Activated CD8-positive, alpha-beta memory T cell treated with anti-CD3 and anti-CD28 coated beads, Interleukin-2, amount 10 ng/mL, durations not matched to agents 7 days and 5 days (primary cell): Measurements from ENCODE around the gene UBE2O. TPM values are rescaled to one million over a fixed set of nuclear protein-coding genes. Genes with fewer than 3 reads are reported as not detected.

Experiments
- ATAC-seq: fragments of 150-1000 bp; cut with Tn5 transposase; one replicate; pipeline ENCODE4 v1.10.0; 2021; ENCODE audit warnings: moderate library complexity
- CTCF ChIA-PET: fragments of 350-600 bp; sonication (Branson Sonifier 250); formaldehyde crosslinking; loops from one replicate; lab custom pipeline; 2021; ENCODE audit warnings: antibody characterized with exemption; lab: Charles Lee
- DNase-seq: peaks from one replicate; pipeline ENCODE4 v3.0.0-alpha.2; 2020
- H3K27ac Mint-ChIP-seq: one replicate; pipeline ENCODE4 v1.8.0; 2021; ENCODE audit warnings: mild to moderate bottlenecking, mixed read lengths
- H3K27me3 Mint-ChIP-seq: one replicate; pipeline ENCODE4 v1.8.0; 2021; ENCODE audit warnings: mixed read lengths
- H3K36me3 Mint-ChIP-seq: one replicate; pipeline ENCODE4 v1.8.0; 2021; ENCODE audit warnings: mild to moderate bottlenecking, mixed read lengths
- H3K4me1 Mint-ChIP-seq: one replicate; pipeline ENCODE4 v1.8.0; 2021; ENCODE audit warnings: mixed read lengths
- H3K4me3 Mint-ChIP-seq: one replicate; pipeline ENCODE4 v1.8.0; 2021; ENCODE audit warnings: mild to moderate bottlenecking, moderate library complexity, mixed read lengths
- H3K9me3 Mint-ChIP-seq: one replicate; pipeline ENCODE4 v1.8.0; 2022; ENCODE audit warnings: low read depth, mixed read lengths
- total RNA-seq, 2 experiments: library from RNA; stranded (reverse); gene quantifications; one replicate each; pipeline ENCODE4 v1.2.3, GENCODE V29; 2021

UBE2O gene
- total RNA-seq, 2 experiments from 2014 or later, result 30.2 to 34.7 TPM

GRCh38 chr17:76451506-76451905 lies 1.4 kb downstream of the UBE2O start:
- CTCF ChIA-PET, result interaction anchor here (1.1 to 4.0 kb wide), 7 partner anchors 12 to 71 kb away, joined by 3 to 15 read pairs (median 12); no protein-coding TSS in a partner anchor
- Mint-ChIP-seq H3K4me1 (peaks cover 46% of the 10 kb centered on the region), H3K27ac (no peak overlapping the region), H3K9me3 (no peaks in the 10 kb centered on the region), H3K4me3 (peak overlapping the region; percentile 86), H3K27me3 (peaks cover 3% of the 10 kb centered on the region), H3K36me3 (no peaks in the 10 kb centered on the region)
- no peak for DNase-seq
- no peak for ATAC-seq

- CTCF ChIA-PET, result interaction anchor here (1.5 to 3.7 kb wide), 3 partner anchors 9 to 41 kb away, joined by 3 to 12 read pairs (median 7); no protein-coding TSS in a partner anchor
- H3K4me1 Mint-ChIP-seq, result peaks cover 67% of the 10 kb centered on the region
- DNase-seq (no peak), ATAC-seq (no peak)
- no peaks in the 10 kb centered on the region for H3K27me3 Mint-ChIP-seq
- H3K36me3 Mint-ChIP-seq, result no peaks in the 10 kb centered on the region
- no peak overlapping the region for H3K4me3 Mint-ChIP-seq
- H3K9me3 Mint-ChIP-seq, result no peaks in the 10 kb centered on the region
- H3K27ac Mint-ChIP-seq, result no peak overlapping the region
Measured at GRCh38 chr17:76449126-76449525, 3.8 kb downstream of the UBE2O start.

- Mint-ChIP-seq H3K4me3 (no peak overlapping the region), H3K9me3 (no peaks in the 10 kb centered on the region), H3K4me1 (peaks cover 72% of the 10 kb centered on the region), H3K27ac (no peak overlapping the region), H3K27me3 (no peaks in the 10 kb centered on the region), H3K36me3 (no peaks in the 10 kb centered on the region)
- DNase-seq (no peak), ATAC-seq (no peak)
- CTCF ChIA-PET, result interaction anchor here (1.5 to 3.7 kb wide), 3 partner anchors 9 to 40 kb away, joined by 3 to 12 read pairs (median 7); no protein-coding TSS in a partner anchor
Measured at GRCh38 chr17:76447931-76448652, 4.9 kb downstream of the UBE2O start.

DNA sequence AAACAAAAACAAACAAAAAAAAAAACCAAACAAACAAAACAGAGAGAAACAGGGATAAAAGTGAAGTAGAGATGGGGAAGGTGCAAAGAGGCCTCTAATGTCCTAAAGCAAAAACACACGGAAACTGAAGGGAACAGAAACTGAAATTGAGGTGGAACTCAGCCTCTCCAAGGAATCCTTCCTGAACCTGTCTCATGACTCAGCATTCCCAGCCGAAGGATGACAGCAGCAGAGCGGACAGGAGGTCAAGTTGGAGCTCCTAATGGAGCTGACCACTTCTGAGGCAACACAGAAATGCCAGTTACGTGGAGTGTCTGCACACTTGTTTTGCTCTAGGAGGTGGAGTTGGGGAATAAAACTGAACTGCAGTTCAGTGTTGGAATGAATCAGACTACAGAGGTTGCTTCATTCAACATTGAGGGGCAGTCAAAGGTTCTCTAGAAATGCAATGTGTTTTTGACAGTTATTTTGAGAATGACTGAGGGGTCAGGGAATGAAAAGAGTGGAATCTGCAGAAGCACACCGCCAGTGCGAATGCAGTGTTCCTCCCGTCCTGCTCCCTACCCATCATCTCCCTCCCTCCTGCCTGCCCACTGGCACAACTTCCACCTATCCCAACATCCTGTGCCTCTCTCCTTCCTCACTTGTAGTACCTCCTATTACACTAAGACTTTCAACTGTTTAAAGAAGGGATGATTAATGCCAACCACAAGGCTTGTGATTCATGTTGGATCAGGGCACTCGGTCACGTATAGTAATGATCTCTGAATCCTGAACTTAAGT lies 6.3 kb downstream of the UBE2O start:
- Mint-ChIP-seq H3K36me3 (no peaks in the 10 kb centered on the region), H3K9me3 (no peaks in the 10 kb centered on the region), H3K4me3 (no peak overlapping the region), H3K27me3 (no peaks in the 10 kb centered on the region), H3K27ac (no peak overlapping the region), H3K4me1 (peaks cover 80% of the 10 kb centered on the region)
- CTCF ChIA-PET, result interaction anchor here (0.8 kb wide), 1 partner anchor 38 kb away, joined by 3 read pairs; no protein-coding TSS in a partner anchor
- DNase-seq, result no peak
- ATAC-seq, result no peak

GRCh38 chr17:76445697-76446448 lies 7.1 kb downstream of the UBE2O start:
- H3K36me3 Mint-ChIP-seq, result no peaks in the 10 kb centered on the region
- no peak for DNase-seq
- CTCF ChIA-PET, result interaction anchor here (0.7 to 1.2 kb wide), 3 partner anchors 13 to 179 kb away, joined by 3 read pairs; no protein-coding TSS in a partner anchor
- H3K9me3 Mint-ChIP-seq, result no peaks in the 10 kb centered on the region
- H3K4me1 Mint-ChIP-seq, result peaks cover 78% of the 10 kb centered on the region
- H3K4me3 Mint-ChIP-seq, result no peak overlapping the region
- no peak overlapping the region for H3K27ac Mint-ChIP-seq
- H3K27me3 Mint-ChIP-seq, result no peaks in the 10 kb centered on the region
- no peak for ATAC-seq

DNA sequence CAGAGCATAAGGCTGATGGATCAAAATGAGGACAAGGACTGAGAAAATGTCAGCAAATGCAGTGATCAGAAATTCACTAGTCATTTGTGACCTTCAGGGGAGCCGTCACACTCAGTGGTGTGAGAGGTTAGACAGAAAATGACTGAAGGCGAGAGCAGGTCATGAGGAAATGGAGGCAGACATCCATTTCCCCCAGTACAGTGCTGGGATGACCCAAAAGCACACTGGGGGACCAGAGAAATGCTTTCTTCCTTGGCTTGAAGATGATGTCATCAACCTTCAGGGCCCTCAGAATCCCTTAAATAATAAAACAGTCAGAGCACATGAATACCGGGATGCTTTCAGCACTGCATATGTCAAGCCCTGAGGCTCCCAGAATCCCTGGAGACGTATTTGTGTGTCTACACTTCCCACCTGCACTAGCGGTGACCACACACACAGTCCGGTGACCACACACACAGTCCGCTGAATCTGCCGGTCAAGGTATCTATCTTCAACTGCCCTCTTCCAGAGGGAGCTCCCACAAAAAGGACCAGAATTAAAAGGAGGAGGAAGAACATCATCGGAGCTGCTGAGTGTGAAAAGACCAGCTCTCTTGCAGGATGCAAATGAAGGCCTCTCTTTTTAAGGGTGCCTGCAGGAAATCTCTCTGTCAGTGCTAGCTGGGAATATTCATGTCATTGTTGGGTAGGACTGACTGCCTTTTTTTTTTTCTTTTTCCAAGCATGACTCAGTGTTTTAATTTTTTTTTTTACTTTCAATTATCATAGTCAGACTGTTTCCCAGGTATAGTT lies 8.2 kb downstream of the UBE2O start:
- H3K36me3 Mint-ChIP-seq, result no peaks in the 10 kb centered on the region
- ATAC-seq, result no peak

DNA sequence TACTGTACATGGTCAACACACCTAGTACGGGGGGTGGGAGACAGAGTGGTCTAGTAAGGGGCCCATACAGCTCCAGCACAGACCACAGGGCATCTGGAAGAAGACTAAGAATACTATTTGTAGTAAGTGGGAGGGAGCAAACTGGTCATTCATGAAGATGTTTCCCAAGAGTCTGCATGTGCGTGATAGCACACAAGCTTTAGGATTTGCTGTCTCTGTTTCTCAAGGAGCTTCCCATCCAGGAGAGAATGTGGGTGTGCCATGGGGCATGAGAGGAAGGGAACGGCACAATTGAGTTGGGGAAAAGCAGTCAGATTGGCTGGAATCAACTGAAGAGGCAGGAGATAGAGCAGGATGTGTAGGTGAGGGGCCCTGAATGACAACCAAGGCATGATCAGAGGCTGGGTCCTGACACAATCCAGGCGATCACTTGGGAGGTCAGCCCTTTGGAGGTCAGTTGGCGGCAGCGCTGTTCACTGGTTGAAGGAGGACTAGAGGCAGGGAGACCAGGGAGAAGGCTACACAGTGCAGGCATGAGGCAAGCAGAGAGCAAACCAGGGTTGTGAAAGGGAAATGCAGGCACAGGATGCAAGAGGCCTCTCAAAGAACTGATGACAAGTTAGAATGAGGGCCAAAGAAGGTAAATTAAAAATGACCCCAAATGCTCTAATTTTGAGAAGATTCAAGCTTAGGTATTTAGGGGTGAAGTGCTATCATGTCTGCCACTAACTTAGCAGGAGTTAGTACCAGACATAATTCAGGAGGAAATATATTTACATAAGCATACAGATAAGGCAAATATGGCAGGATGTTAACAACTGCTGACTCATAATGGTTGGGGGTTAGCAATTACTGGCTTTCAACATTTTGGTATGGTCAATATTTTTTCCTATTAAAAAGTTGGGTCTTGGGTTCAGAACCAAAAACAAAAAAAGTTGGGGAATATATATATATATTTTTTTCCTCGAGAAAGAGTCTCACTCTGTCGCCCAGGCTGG lies 10.3 kb downstream of the UBE2O start:
- H3K4me1 Mint-ChIP-seq, result peaks cover 65% of the 10 kb centered on the region
- peak overlapping the region; percentile 77 for H3K27ac Mint-ChIP-seq
- H3K9me3 Mint-ChIP-seq, result no peaks in the 10 kb centered on the region
- CTCF ChIA-PET, result interaction anchor here (0.8 to 1.4 kb wide), 6 partner anchors 8 to 44 kb away, joined by 3 read pairs; partner anchors contain the start of gene AANAT
- DNase-seq, result no peak
- peak; percentile 68 for ATAC-seq
- no peak overlapping the region for H3K4me3 Mint-ChIP-seq
- H3K27me3 Mint-ChIP-seq, result no peaks in the 10 kb centered on the region
- no peaks in the 10 kb centered on the region for H3K36me3 Mint-ChIP-seq

More for the DNA sequence above, 8.2 kb downstream of the UBE2O start:
- no peak for DNase-seq
- Mint-ChIP-seq H3K4me1 (peaks cover 73% of the 10 kb centered on the region), H3K27me3 (no peaks in the 10 kb centered on the region), H3K9me3 (no peaks in the 10 kb centered on the region), H3K4me3 (no peak overlapping the region), H3K27ac (no peak overlapping the region)
- CTCF ChIA-PET, result interaction anchor here (0.9 to 1.2 kb wide), 4 partner anchors 9 to 180 kb away, joined by 3 read pairs; no protein-coding TSS in a partner anchor

GRCh38 chr17:76441686-76442340 lies 11.1 kb downstream of the UBE2O start:
- Mint-ChIP-seq H3K27ac (peak overlapping the region; percentile 77), H3K9me3 (no peaks in the 10 kb centered on the region), H3K27me3 (no peaks in the 10 kb centered on the region), H3K4me1 (peaks cover 57% of the 10 kb centered on the region), H3K4me3 (no peak overlapping the region), H3K36me3 (no peaks in the 10 kb centered on the region)
- no peak for ATAC-seq
- no peak for DNase-seq
- CTCF ChIA-PET, result interaction anchor here (0.8 to 1.4 kb wide), 4 partner anchors 9 to 43 kb away, joined by 3 read pairs; partner anchors contain the start of gene AANAT

GRCh38 chr17:76440751-76441362 lies 12.1 kb downstream of the UBE2O start:
- no peak for ATAC-seq
- Mint-ChIP-seq H3K27ac (no peak overlapping the region), H3K4me1 (peaks cover 50% of the 10 kb centered on the region), H3K27me3 (no peaks in the 10 kb centered on the region), H3K4me3 (no peak overlapping the region), H3K9me3 (no peaks in the 10 kb centered on the region), H3K36me3 (no peaks in the 10 kb centered on the region)
- CTCF ChIA-PET, result interaction anchor here (1.2 to 3.1 kb wide), 2 partner anchors 9 to 60 kb away, joined by 3 to 12 read pairs; no protein-coding TSS in a partner anchor
- DNase-seq, result no peak

DNA sequence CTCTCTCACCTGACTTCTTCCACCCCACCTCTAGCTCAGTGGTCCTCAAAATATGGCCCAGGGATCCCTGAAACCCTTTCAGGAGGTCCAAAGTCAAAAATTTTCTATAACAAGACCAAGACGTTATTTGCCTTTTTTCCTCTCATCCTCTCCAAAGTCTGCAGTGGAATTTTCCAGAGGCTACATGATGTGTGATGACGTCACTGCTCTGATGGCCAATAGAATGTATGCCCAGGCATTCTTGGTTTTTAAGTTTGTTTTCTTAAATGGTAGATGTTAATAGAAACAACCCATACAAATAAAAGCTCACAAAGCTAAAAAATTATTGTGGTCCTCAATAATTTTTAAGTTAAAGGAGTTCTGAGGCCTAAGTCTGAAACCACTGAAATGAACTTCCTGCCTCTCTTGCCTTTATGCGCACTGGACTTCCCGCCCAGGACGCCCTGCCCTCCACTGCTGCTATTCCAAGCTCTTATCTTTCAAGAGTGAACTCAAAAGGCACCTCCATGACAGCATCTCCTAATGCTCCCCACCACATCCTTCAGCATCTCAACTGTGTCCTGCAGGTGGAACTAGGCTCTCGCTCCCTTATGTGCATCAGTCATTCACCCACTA lies 13.5 kb downstream of the UBE2O start:
- H3K4me3 Mint-ChIP-seq, result no peak overlapping the region
- no peaks in the 10 kb centered on the region for H3K36me3 Mint-ChIP-seq
- DNase-seq (no peak), ATAC-seq (no peak)
- CTCF ChIA-PET, result interaction anchor here (1.2 to 3.1 kb wide), 2 partner anchors 11 to 59 kb away, joined by 3 to 12 read pairs; no protein-coding TSS in a partner anchor
- no peak overlapping the region for H3K27ac Mint-ChIP-seq
- no peaks in the 10 kb centered on the region for H3K27me3 Mint-ChIP-seq
- H3K4me1 Mint-ChIP-seq, result peaks cover 36% of the 10 kb centered on the region
- no peaks in the 10 kb centered on the region for H3K9me3 Mint-ChIP-seq
